GM19240 (cell line): ENCODE measurements around the gene CDC42.
"Not testable (repeated sequence)": the region's sequence is repeated elsewhere in the genome, so short reads cannot be mapped to it uniquely, and the experiment has no call there.

Experiments used
- DNase-seq: peaks from one replicate; pipeline ENCODE4 v3.0.0; 2011; ENCODE audit warnings: low spot score; ENCODE audit not compliant: insufficient read length

Gene CDC42

DNA sequence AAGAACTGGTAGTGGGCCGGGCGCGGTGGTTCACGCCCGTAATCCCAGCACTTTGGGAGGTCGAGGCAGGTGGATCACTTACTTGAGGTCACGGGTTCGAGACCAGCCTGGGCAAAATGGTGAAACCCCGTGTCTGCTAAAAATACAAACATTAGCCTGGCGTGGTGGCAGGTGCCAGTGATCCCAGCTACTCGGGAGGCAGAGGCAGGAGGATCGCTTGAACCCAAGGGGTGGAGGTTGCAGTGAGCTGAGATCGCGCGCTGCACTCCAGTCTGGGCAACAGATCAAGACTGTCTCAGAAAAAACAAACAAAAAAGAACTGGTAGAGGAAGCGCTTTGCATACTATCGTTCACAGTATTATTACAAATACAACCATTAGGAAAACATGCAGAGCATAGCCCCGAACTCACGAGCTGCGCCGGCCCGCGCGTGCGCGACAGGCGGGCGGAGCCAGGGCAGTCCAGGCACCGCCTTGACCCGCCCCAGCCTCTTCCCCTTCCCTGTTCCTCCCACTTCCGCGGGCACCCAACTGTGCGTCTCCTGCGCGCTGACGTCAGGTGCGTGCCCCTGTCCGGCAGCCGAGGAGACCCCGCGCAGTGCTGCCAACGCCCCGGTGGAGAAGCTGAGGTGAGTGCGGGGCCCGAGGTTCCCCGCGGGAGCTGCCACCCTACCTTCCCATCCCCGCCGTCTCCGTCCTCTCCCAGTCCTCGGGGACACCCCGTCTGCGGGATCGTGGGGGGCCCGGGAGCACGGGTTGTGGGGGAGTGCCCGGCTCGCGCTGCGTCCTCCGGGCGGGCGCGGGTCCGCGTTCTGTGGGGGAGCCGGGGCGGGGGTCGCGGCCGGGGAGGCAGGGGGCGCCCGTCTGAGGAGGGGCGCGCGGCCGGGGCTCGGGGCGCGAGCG is at the start of gene CDC42:
TSS of gene CDC42 (plus strand) at position 595 of the 902 bp plus-strand sequence. CDS start 25,770 bp downstream, outside the sequence.
- peak; percentile 61 for DNase-seq

DNA sequence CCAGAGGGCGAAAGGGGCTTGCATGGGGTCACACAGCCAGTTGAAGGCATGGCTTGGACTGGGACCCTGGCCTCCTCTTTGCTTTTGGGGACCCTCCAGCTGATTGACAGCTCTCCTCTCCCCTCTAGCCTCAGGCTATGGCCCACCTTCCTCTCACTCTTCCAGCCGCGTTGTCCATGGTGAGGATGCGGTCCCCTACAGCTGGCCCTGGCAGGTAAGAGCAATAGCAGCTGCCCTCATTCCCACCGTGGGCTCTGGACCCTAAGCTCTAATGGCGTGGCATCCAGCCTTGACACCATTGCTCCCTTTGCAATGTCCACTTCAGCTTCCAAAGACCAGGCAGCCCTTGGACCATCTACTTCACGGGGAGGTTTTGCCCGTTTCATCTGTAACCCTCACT is 49.6 kb upstream of the CDC42 start:
- not testable (repeated sequence) for DNase-seq

DNA sequence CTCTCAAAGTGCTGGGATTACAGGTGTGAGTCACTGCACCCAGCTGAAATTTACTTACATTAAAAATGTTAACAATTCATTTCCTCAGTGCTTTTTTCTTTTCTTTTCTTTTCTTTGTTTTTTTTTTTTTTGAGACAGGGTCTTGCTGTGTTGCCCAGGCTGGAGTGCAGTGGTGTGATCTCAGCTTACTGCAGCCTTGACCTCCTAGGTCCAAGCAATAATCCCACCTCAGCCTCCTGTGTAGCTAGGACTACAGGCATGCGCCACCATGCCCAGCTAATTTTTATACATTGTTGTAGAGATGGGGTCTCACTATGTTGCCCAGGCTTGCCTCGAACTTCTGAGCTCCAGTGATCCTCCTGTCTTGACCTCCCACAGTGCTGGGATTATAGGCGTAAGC is 48.5 kb upstream of the CDC42 start:
- not testable (repeated sequence) for DNase-seq

DNA sequence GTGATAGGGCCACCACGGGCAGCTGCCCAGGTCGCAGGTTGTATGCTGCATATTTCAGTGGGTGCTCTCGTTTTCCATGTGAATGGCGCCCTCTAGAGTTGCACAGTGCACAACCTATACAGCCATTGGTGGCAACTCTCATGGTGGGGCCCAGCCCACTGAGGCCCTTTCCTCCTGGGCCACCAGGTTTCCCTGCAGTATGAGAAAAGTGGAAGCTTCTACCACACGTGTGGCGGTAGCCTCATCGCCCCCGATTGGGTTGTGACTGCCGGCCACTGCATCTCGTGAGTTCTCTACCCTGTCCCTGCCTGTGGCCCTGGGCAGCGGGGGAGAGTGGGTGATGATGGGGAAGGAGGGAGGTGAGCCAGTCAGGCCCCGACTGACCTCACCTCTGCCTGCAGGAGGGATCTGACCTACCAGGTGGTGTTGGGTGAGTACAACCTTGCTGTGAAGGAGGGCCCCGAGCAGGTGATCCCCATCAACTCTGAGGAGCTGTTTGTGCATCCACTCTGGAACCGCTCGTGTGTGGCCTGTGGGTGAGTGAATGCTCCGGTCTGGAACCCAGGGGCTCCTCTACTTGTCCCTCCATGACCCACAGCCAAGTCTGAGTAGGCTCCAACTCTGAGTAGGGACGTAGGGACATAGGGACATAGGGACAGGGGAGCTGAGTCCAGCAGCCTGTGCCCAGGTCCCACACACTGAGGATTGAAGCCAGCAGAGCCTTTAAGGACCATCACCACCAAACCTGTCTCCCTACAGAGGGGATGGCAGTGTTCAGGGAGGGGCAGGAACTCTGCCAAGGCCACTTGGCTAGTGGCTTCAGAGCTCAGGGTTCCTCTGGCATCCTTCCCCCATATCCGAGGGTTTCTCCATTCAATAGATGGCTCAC is 47.0 kb upstream of the CDC42 start:
- not testable (repeated sequence) for DNase-seq

DNA sequence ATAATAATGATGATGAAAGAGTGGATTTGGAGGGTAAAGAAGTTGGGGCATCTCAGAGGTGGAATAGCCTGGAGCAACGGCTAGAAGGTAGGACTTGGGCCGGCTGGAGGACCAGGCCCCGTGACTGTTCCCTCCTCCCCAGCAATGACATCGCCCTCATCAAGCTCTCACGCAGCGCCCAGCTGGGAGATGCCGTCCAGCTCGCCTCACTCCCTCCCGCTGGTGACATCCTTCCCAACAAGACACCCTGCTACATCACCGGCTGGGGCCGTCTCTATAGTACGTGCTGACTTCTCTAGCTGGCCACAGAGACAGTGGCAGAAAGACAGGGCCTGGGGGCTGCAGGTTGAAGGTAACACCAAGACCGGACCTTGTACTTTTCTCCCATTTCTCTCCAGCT is 45.8 kb upstream of the CDC42 start:
- not testable (repeated sequence) for DNase-seq

DNA sequence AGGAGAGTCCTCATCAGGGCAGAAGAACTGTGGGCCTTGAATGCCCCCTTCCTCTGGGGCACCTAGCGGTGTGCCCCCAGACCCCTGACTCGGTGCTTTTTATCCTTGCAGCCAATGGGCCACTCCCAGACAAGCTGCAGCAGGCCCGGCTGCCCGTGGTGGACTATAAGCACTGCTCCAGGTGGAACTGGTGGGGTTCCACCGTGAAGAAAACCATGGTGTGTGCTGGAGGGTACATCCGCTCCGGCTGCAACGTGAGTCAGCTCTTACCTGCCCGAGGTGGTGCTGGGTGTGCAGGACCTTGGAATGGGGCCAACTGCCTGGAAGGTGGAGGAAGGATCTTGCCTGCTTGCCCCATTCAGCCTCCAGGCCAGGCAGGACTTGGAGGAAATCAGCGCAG is 45.2 kb upstream of the CDC42 start:
- DNase-seq, result not testable (repeated sequence)

DNA sequence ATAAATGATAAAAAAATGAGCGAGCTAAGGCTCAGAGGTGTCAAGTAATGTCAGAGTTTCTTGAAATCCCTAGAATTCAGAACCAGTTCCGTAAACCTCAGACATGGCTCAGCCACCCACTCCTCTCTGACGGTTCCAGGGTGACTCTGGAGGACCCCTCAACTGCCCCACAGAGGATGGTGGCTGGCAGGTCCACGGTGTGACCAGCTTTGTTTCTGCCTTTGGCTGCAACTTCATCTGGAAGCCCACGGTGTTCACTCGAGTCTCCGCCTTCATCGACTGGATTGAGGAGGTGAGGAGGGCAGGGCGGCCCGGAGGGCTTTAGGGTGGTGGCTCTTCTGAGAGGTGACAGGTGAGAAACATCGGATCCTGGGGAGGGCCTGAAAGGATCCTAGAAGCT is 42.9 kb upstream of the CDC42 start:
- DNase-seq, result not testable (repeated sequence)

DNA sequence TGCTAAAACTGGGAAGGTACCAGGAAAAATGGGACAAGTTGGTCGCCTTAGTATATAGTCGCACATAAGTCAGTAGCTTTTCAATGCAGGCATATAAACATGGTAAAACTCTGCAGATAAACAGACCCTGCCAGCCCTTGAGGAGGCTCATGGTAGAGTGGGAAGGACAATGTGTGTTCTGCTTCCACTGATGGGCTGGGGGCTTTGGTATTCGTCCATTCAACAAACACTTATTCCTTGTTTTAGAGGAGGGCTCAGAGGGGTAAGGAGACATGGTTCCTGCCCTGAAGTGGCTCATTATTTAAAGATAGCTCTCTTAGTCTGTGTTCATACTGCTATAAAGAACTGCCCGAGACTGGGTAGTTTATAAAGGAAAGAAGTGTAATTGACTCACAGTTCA is 39.8 kb upstream of the CDC42 start:
- DNase-seq, result not testable (repeated sequence)

DNA sequence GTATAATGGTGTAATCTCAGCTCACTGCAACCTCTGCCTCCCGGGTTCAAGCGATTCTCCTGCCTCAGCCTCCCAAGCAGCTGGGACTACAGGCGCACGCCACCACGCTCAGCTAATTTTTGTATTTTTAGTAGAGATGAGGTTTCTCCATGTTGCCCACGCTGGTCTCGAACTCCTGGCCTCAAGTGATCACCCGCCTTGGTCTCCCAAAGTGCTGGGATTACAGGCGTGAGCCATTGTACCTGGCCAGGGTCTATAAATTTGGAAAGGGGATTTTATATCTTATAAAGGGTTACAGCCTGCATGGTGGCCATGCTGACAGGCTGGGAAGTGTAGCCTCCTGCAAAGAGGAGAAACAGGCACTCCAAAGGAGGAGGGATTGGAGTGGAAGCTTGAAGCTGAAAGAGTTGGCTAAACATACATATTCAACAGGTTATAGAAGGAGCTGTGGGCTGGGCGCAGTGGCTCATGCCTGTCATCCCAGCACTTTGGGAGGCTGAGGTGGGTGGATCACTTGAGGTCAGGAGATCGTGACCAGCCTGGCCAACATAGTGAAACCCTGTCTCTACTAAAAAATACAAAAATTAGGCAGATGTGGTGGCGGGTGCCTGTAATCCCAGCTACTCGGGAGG is 37.8 kb upstream of the CDC42 start:
- not testable (repeated sequence) for DNase-seq

DNA sequence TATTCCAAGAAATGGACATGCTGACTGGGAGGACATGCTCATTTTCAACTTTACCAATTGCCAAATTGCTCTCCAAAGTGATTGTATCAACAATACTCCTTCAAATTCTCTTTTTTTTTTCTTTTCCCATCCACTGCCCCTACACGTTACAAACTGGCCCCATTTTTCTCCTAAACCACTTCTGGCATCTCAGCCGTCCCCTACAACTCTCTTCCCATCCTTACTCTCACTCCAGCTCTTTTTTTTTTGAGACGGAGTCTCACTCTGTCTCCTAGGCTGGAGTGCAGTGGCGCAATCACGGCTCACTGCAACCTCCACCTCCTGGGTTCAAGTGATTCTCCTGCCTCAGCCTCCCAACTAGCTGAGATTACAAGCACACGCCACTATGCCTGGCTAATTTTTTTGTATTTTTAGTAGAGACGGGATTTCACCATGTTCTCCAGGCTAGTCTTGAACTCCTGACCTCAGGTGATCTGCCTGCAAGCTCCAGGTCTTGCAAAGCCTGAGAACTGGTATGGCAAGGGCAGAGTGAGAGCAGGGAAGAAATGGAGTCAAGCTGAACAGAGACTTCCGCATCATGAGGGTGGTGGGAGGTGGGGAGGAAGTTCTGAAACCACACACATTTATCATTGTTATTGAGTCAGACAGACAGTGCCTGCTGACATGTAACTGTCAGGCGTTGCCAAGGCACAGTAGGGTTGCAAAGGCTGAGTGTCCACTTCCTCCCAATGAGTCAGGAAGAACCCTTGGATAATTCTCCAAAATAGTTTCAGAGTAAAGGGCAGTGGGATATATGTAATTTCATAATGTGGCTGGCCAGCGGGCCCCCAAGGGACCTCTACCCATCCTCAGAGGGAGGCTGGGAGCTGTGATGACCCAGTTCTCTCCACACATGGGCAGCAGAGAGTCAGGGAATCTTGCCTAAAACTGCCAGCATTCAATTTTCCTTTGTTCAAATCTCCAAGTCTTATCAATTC is 33.6 kb upstream of the CDC42 start:
- peak; percentile 19 for DNase-seq

DNA sequence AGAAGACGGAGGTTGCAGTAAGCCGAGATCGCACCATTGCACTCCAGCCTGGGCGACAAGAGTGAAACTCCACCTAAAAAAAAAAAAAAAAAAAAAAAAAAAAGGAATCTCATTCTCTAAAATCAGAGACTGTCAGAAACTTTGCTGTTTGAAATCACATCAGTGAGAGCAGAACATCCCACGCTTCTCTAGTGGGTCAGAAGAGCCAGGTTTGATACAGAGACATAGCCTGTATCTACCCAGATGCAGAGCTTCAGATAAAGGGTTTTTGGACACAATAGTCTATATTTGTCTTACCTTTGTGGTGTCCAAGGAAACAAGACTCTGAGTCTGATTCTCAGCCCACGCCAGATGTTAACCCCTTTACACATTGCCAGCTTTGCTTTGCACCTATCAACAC is 31.4 kb upstream of the CDC42 start:
- DNase-seq, result no peak

DNA sequence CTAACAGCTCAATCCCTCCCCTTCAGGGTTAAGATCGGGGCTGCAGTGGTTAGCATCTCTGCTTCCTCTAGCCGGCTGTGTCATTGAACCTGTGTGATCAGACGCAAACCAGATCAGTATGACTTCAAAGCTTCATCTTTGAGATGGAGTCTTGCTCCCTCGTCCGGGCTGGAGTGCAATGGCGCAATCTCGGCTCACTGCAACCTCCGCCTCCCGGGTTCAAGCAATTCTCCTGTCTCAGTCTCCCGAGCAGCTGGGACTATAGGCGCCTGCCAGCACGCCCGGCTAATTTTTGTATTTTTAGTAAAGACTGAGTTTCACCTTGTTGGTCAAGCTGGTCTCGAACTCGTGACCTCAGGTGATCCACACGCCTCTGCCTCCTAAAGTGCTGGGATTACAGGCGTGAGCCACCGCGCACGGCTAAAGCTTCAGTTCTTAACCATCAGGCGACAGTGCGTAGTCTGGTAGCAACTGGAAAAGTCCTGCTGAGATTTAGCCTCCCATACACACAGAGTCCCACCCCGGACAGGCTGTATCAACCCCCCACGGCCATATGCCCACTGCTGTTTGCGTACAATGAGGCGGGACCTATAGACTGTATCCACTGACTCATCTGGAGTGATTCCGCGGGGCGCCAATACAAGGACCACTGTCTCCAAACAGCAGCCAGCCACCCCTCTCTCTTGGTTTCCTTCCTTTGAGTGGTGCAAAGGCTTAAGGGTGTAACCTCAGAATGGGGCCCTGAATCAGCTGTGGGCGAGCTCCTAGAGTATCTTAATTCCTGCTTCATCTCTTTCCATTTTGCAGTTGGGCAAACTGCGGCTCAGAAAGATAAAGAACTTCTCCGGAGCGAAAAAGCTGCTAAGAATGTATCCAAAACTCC is 27.8 kb upstream of the CDC42 start:
- DNase-seq, result peak; percentile 27

DNA sequence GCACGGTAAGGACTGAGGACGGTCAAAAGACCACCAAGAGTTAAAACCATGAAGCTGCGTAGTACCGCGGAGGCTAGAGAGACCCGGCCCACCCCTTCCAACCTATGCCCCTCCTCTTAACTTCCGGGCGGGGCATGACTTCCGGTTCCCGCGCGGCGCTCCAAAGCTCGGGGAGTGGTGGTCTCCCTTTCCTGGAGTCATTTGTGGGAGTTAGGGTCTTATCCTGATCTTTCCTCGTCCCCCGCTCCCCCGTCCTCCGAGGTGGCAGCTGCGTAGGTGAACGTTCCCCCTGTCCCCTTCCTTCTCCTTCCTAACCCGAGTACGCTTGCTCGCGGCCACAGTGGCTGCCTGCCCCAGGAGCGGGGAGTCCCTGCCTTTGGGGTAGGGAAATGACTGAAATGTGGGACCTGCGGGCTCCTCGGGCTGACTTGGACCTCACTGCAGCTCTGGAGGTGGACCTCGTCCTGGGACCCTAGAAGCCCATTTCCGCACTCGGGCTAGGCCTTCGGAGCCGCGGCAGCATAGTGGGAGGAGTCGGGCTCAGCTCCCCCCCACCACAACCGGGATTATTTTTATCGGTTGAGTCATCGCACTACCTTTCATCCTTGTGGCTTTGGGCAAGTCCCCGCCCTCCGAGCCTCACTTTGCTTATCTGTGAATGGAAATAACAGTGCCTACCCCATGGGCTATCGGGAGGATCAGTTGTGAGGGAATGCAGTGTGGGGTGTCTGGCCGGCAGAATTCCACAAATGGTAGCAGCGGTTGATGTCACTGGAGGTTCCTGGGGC is 26.9 kb upstream of the CDC42 start:
- peak; percentile 75 for DNase-seq

DNA sequence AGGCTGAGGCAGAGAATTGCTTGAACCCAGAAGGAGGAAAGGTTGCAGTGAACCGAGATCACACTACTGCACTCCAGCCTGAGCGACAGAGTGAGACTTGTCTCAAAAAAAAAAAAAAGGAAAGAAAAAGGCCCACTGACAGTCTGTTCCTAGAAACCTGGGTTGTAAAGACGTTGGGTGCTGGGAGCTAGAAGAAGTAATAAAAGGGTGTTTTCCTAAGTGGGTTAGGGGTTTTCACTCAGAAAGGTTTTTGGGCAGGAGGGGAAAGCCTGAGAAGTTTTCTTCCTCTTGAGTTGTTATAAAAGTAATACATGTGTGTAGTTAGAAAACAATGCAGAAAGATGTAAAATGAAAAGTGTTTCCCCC is 25.6 kb upstream of the CDC42 start:
- no peak for DNase-seq

DNA sequence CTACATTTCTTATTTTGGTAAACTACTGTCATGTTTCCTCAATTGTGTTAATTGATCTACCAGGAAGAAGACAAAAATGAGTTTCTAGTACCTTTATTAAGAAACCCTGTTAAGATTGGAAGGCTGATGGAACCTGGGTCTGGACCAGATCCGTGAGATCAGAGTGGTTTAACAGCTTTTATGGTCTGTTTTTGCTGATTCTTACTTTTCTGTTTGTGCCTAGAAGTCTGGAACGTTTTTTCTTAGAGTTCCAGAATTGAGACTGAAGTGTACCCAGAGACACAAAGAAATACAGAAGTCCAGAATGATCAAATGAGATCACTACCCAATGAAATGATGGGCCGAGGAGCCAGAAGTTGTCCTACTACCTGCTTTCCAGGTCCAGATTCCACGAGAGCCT is 22.5 kb upstream of the CDC42 start:
- DNase-seq, result no peak

DNA sequence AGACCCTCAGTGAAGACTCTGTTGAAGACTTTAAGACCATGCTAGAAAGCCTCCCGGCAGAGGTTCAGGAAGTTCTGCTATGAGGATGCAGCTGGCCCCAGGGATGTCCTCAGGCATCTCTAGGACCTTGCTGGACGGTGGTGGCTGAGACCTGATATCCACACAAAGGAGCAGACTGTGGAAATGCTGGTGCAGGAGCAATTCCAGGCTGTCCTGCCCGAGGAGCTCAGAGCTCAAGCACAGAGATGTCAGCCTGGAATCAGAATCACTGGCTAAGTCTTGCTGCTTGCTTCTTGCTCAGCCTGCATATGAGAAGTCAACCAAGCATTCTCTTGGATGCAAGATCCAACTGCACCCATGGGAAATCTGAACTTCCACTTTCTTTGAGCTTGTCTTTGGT is 22.0 kb upstream of the CDC42 start:
- no peak for DNase-seq

DNA sequence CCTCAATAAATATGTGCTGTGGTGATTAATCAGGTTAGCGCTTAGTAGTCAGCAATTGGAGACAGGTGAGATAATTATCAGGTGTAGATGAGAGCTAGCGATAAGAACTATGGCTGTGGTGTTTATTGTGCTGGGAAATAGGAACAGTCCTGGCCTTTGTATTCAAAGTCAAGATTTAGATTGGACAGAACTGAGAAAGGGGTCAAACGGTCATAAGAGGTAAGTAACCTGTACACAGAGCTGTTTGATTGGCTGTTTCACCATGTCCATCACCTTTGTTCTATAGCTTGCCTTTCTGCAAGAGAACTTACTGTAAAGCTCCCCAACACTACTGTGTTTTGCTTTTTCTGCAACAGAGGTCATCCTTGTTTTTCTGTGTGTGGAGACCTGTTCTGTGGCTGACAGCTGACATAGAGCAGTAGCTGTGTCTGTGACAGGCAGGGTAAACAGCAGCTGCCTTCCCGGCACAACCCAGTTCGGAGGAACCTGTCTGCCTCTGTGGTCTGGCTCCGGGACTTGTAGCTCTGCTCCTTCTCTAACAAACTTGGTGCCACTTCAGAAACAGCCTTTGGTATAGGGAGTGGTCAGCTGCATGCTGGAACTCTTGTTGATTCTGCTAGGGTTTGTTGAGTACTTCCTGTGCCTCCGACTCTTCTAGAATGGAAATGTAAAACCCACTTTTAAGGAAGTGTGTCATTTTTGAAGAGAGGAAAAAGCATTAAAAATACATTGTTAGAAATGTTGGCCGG is 21.1 kb upstream of the CDC42 start:
- DNase-seq, result no peak

DNA sequence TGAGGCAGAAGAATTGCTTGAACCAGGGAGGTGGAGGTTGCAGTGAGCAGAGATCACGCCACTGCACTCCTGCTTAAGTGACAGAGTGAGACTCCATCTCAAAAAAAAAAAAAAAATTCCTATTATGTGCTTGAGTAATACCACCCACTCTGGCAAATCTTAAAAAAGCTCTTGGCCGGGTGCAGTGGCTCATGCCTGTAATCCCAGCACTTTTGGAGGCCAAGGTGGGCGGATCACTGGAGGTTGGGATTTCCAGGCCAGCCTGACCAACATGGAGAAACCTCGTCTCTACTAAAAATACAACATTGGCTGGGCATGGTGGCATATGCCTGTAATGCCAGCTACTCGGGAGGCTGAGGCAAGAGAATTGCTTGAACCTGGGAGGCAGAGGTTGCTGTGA is 17.7 kb upstream of the CDC42 start:
- DNase-seq, result not testable (repeated sequence)
